HG03432 (cell line): Measurements from ENCODE around the gene APPL2.

Experiments used
- ATAC-seq: cut with Tn5 transposase; IDR thresholded peaks from one replicate; pipeline ENCODE4 v1.9.1; 2021; ENCODE audit warnings: mild to moderate bottlenecking, moderate library complexity; ENCODE audit not compliant: unreplicated experiment

APPL2 gene

GRCh38 chr12:105142259-105142658, 93.7 kb downstream of the APPL2 start:
- ATAC-seq: no peak

- no peak for ATAC-seq
These were observed 94.6 kb downstream of the APPL2 start for GRCh38 chr12:105141320-105141922.

DNA sequence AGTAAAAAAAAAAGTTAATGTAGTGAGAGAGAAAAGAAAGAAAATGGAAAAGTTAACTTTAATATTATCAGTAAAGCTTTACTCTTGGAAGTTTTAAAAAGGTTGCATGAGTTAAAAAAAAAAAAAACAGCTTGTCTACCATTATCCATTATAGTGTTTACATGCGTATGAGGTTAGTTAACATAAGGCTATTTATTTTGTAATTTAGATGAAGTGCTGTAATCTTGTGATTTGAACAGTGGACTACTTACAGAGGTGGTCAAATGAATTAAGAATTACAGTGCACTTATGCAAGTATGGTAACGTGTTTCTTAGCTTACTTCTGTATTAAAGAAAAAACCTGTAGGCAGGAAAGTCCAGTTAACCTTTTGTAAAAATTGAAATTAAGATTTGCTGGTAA, 97.7 kb downstream of the APPL2 start:
- ATAC-seq: no peak
